GM20000 (cell line): Measurements from ENCODE around the gene AKT1.

Experiments used
- DNase-seq: peaks from one replicate; pipeline ENCODE4 v3.0.0; 2012; ENCODE audit warnings: low spot score
- TF ChIP-seq, protein P1 (sequence below): IDR thresholded peaks from 2 replicates; pipeline ENCODE4 v1.5.1; 2012; ENCODE audit warnings: mild to moderate bottlenecking, control low read depth; ENCODE audit errors: extremely low read depth, missing control alignments

The AKT1 gene

DNA sequence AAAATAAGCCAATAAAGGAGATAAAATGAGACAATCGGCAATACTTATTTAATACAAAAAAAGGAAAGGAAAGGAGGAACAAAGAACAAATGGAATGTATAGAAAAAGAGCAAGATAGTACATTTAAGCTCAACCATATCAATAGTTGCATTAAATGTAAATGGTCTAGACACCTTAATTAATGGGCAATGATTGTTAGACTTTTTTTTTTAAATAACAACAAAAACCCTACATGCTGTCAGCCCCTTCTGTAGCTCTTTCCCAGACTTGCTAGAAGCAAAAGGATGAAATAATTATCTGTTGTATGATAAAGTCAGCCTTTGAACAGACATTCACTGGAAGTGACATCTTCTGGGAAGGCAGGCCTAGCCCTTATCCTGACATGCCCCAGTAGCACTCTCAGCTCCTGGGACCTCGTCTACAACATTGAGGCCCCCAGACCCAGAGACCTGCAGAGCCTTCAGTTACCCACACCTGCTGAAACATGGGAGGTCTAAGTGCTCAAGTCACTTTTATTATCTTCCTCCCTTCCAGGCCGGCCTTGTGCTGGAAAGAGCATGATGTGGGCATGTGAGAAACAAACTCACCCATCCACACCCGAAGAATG is 29.2 kb downstream of the AKT1 start:
- TF ChIP-seq, protein P1, sequence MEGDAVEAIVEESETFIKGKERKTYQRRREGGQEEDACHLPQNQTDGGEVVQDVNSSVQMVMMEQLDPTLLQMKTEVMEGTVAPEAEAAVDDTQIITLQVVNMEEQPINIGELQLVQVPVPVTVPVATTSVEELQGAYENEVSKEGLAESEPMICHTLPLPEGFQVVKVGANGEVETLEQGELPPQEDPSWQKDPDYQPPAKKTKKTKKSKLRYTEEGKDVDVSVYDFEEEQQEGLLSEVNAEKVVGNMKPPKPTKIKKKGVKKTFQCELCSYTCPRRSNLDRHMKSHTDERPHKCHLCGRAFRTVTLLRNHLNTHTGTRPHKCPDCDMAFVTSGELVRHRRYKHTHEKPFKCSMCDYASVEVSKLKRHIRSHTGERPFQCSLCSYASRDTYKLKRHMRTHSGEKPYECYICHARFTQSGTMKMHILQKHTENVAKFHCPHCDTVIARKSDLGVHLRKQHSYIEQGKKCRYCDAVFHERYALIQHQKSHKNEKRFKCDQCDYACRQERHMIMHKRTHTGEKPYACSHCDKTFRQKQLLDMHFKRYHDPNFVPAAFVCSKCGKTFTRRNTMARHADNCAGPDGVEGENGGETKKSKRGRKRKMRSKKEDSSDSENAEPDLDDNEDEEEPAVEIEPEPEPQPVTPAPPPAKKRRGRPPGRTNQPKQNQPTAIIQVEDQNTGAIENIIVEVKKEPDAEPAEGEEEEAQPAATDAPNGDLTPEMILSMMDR, result no peak
- DNase-seq, result no peak

- TF ChIP-seq, protein P1, result no peak
- no peak for DNase-seq
Observed at GRCh38 chr14:104765517-104765916, 30.0 kb downstream of the AKT1 start.

- TF ChIP-seq, protein P1, result no peak
- no peak for DNase-seq
Observed at GRCh38 chr14:104758981-104759969, 36.3 kb downstream of the AKT1 start.

DNA sequence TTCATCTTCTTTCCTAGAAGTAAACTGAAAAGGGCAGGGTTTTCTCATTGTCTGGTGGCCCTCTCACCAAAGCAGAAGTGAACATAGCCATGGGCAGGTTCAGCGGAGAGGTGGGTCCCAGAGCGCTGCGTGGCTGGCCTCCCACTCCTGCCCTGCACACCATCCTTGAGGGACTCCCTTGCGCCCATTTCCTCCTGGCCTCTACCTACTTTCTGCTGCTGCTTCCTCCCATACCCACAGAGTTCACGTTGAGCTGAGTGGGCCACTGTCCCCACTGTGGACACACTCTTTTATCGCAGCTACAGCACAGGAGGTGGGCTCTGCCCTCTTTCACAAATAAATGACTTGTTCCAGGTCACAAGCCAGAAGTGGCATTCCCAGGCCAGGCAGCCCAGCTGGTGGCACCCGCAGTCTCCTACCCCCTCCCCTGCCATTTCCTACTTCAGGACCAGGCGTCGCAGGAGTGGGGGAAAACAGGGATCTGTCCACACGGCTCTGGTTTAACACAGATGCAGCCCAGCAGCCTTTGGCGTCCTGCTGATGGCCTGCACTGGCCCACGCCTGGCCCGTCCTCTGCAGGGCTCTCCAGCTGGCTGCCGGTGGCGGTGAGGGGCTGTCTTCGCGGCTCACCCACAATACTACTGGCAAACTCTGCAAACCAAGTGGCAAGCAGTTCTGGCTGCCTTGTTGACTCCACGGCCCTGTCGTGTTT is 37.7 kb downstream of the AKT1 start:
- TF ChIP-seq, protein P1, result no peak

DNA sequence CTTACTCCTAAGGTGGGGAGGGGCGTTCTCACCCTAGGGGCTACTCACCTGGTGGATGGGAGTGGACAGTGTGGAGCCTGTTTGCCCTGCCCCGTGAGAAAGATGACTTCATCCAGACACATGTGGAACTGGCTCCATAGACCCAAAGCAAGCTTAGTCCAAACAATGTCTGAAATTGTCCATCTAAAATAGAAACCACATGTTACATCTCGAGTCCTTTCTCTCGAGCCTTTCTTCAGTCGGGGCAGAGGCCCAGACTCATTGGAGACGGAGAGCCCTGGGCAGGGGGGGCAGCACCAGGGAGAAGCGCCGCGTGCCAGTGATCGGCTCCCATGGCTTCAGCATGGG is 38.3 kb downstream of the AKT1 start:
- TF ChIP-seq, protein P1, result no peak
- no peak for DNase-seq

More for the DNA sequence above, 37.7 kb downstream of the AKT1 start:
- no peak for DNase-seq

DNA sequence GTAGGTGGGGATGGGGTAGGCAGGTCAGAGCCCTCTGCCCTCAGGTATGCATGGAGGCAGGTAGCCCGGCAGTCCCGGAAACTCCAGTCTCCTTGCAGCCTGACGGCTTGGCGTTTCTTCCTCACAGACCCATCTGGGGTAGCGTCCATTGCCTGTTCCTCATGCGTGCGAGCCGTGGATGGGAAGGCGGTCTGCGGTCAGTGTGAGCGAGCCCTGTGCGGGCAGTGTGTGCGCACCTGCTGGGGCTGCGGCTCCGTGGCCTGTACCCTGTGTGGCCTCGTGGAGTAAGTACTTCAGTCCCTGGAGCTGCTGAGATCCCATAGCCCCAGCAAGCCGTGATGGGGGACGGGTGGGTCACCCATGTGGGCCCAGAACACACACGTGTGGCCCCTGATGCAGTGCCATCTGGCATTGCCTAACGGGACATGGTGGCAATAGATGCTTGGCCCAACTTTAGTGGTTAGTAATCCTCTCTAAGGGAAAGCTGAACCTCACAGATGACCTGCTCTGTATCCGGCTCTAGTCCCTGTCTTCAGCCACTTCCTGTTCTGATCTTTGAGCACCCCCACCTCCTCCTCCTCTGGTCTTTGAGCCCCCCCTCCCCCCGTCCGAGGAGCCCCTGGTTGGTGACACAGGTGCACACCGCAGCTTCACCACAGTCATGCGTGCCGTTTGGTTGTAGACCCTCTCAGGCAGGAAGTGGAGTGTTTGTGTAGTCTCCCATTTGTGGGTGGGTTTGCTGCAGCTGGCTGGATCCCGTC is 38.9 kb downstream of the AKT1 start:
- TF ChIP-seq, protein P1, result no peak
- no peak for DNase-seq
